Posterior vena cava (tissue), 2 donors: ENCODE data around the gene FAM3B. TPM values are rescaled to one million over a fixed set of nuclear protein-coding genes. Genes with fewer than 3 reads are reported as not detected.

ENCODE experiments used
- DNase-seq: peaks from one replicate; pipeline ENCODE4 v3.0.0-alpha.2; 2020; ENCODE audit warnings: low spot score
- intact Hi-C, 2 donors: fragments of 100-400 bp; cut with DNase I; formaldehyde crosslinking; loops; one replicate each; pipeline versions ENCODE4 v1.14.1 to v1.14.2; 2022 to 2023
- total RNA-seq, 2 donors: library from RNA; stranded (reverse); fragmentation: NEBNext Ultra II Directional; extraction: Animal tissue kit (Norgen Biotek cat#: 25700); gene quantifications; one replicate each; pipeline ENCODE4 v1.2.1, GENCODE V29; 2021
- donor health status: DM: yes; HTN: yes; CAD: no.
- donor health status: DM: yes; HTN: yes; CAD: no.

Gene FAM3B
- total RNA-seq, 2 donors from 2014 or later = 0.60 to 1.1 TPM

DNA sequence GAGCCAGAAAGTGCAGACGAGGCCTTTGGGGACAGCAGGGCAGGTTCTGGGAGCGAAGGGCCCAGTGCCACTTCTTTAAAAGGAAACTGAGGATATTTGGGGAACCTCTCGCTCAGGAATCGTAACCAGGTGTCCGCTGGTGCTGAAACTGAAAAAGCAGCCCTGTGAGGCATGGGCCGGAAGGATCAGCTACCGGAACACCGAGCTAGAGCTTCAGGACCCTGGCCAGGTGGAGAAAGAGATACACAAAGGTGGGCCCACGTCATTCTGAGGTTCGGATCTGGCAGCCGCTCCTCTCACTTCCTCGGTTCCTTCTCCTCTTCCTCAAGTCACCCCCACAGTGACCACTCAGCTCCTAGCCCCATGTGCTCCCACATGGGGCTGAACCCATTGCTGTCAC, 63.3 kb downstream of the FAM3B start:
- DNase-seq = no peak
- intact Hi-C loops = no loop called here

DNA sequence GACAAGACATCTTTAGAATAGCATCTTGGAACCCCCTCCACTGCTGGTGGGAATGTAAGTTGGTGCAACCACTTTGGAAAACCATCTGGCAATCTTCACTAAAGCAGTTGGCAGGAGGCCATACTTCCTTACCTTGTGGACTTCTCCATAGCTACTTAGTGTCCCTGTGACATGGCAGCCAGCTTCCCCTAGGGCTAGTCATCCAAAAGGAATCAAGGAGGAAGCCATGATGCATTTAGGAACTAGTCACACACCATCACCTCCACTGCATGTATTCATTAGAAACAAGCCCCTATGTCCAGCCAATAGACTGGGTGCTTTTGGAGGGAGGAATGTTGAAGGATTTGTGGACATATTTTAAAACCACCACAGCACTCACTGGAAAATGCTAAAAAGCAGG, 65.1 kb downstream of the FAM3B start:
- DNase-seq = no peak
- intact Hi-C loops = no loop called here

GRCh38 chr21:41387042-41387819, 70.6 kb downstream of the FAM3B start:
- DNase-seq = no peak
- intact Hi-C loops = no loop called here

- intact Hi-C loops = no loop called here
- no peak for DNase-seq
Measured at GRCh38 chr21:41387824-41388223, 71.2 kb downstream of the FAM3B start.

GRCh38 chr21:41388259-41388658, 71.7 kb downstream of the FAM3B start:
- no peak for DNase-seq
- intact Hi-C loops = no loop called here

DNA sequence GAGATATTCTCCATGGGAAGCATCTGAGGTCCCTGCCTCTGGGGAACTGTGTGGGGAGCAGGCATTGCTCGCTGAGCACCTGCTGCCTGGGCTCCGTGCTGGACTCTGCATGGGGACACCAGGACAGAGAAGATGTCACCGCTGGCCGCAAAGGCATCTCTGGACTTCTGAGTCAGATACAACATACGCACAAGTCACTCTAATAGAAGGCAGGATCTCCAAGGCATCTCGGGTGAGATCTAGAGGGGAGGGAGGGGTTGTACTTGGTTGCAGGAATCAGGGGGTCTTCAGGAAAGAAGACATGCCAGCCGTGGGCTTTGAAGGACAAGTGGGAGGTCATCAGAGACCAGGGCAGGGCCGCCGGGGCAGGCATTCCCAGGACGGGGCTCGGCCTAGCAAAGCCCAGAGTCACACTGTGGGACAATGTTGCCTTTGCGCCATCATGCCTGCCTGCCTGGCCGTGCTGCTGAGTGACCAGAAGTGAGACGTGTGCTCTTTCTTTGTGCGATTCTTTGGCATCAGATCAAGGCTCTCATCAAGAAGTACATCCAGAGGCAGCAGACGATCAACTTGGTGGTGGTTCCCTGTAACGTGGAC, 73.5 kb downstream of the FAM3B start:
- no peak for DNase-seq
- intact Hi-C loops = no loop called here

DNA sequence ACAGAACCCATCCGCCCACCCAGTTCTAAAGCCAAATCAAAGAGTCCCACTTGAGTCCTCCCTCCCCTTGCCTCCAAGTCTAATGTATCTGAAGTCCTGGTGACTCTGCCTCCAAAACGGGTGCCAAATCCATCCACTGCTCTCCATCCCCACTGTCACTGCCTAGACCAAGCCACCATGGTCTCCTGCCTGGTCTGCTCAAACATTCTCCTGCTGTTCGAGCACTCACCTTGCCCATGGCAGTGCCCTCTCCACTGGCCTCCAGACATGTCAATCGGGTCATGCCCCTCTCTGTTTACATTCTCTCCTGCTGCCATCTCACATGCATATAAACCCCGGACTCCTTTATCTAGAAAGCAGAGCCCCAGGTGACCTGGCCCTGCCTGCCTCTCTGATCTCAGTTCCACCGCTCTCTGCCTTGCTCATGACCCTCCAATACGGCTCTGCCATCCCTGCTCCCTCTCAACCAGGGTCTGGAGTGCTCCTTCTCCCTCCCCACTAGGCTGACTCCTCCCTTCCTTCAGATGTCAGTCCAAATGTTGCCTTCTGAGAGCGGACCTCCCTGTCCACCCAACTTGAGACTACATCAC, 77.4 kb downstream of the FAM3B start:
- intact Hi-C loops = no loop called here
- no peak for DNase-seq

DNA sequence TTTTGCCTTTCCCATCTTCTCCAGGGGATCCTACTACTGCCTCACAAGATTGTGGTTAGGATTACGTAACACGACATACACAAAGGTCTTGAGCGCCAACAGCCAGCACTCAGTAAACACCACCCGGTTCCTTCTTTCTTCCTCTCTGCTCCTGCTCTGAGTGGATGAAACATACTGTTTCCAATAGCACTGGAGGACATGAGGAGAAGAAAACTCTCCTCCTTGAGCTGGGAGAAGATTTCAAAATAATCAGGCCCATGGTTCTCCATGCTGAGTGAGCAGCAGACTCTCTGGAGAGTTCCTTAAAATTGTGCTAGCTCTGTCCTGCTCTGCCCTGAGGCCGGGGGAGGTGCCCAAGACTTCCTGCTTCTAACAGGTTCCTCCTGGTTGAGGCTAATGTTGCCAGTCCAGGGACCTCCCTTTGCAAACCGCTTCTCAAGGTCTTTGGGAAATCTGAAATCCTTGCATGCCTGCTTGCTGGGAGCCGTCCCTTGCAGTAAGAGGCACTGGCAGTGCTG, 80.0 kb downstream of the FAM3B start:
- DNase-seq = no peak
- intact Hi-C loops = no loop called here

DNA sequence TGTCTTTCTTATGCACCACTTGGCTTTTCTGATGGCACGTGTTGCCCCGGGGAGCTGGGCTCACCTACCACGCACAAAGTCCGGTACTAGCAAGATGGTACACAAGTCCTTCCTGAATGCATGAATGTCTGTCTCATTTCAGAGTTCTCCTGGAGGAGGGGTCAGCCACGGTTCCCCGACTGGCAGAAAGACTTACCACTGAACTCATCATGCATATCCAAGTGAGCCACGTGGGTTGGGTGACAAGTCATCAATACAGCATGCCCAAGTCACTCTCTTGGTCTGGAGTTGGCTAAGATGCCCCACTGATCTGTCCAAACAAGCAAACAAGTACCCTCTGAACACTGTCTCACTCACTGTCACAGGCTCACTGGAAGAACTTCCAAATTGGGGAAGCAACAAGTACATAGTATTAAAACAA, 80.9 kb downstream of the FAM3B start:
- intact Hi-C loops = no loop called here

GRCh38 chr21:41398251-41398650, 81.7 kb downstream of the FAM3B start:
- intact Hi-C loops = no loop called here
- DNase-seq = no peak

More for the DNA sequence above, 80.9 kb downstream of the FAM3B start:
- DNase-seq = no peak

GRCh38 chr21:41398831-41399230, 82.2 kb downstream of the FAM3B start:
- DNase-seq = no peak
- intact Hi-C loops = no loop called here

GRCh38 chr21:41399246-41399800, 82.7 kb downstream of the FAM3B start:
- intact Hi-C loops = no loop called here
- DNase-seq = no peak

DNA sequence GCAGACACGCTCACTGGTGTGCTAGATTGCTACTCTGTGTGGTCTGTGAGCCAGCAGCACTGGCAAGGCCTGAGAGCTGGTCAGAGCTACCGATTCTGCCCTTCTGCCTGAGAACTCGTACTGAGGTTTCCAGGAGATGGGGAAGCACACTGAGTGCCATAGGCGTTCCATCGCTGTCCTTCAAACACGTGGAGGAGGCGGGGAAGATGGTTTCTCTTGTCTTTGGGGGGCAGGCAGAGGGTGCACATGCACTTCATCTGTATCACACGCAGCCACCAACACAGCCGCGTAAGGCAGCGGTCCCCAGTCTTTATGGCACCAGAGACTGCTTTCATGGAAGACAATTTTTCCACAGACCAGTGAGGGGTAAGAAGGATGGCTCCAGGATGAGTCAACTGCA, 85.6 kb downstream of the FAM3B start:
- no peak for DNase-seq
- intact Hi-C loops = no loop called here

DNA sequence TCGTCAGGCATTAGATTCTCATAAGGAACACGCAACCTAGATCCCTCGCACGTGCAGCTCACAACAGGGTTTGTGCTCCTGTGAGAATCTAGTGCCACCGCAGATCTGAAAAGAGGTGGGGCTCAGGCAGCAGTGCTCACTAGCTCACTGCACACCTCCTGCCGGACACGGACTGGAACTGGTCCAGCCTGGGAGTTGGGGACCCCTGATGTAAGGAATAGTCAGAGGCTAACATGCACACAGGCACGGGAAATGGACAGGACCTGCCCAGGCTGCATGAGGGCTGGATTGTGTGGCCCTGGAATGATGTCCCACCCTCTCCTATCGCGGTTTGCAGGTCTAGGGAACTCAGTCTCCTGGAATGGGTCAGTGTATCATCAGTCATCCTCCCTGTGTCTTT, 86.2 kb downstream of the FAM3B start:
- DNase-seq = no peak
- intact Hi-C loops = no loop called here

DNA sequence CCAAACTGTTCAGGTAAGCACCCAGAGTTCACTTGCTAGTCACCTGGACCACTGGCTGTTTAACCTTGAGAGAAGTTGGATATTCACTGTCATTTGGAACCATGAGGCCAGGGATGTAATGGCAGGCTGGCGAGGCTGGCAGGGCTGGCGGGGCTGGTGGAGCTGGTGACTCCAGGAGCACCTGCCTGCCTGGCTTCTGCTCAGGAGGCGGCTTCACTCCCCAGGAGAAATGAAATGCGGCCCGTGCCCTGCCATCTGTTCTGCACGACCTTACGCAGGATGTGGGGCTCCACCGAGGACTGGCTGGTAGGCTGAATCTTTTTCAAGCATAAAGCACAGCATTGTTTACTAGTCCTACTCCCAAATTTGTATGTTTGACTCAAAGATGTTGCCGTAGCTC, 86.7 kb downstream of the FAM3B start:
- intact Hi-C loops = no loop called here
- no peak for DNase-seq

GRCh38 chr21:41403966-41404365, 87.4 kb downstream of the FAM3B start:
- intact Hi-C loops = no loop called here

GRCh38 chr21:41405321-41405720, 88.7 kb downstream of the FAM3B start:
- DNase-seq = no peak
- intact Hi-C loops = no loop called here

More at GRCh38 chr21:41403966-41404365, 87.4 kb downstream of the FAM3B start:
- no peak for DNase-seq

DNA sequence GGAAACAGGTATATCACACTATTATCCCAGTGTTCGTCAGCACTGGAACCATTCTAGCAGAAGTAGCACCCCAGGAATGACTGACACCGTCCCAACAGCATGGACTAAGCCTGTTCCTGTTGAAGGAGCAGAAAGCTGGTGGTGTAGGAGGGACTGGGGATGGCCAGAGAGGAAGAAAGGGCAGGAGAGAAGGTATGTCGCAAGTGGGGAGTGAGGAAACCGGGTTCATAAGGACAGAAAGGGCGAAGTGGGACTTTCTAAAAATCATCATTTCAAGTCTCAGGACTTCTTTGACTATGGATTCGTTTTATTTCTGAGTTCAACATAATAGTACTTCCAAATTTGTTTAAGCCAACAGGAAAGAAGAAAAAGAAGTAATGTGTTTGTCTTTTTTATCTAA, 89.7 kb downstream of the FAM3B start:
- no peak for DNase-seq
- intact Hi-C loops = no loop called here
